Gastrocnemius medialis (tissue), 4 donors: ENCODE measurements around the gene HLA-DQA1.

Experiments used
- POLR2A ChIP-seq, 2 donors: fragments of 450-650 bp; IDR thresholded peaks; one replicate each; pipeline ENCODE4 v1.6.1; 2017; ENCODE audit warnings: antibody characterized with exemption in 2 of 2, mild to moderate bottlenecking in 2 of 2, moderate library complexity in 2 of 2
- TF ChIP-seq, protein P1 (sequence below), 5 experiments: fragments of 450-650 bp in 3 of 5; fragments of 200-600 bp in 2 of 5; sonication (generic) in 2 of 5; IDR thresholded peaks in 4 of 5; conservative IDR thresholded peaks in 1 of 5; 1 replicate in 4 of 5; 2 replicates in 1 of 5; pipeline ENCODE4 v1.5.1; 2016 to 2019; ENCODE audit warnings: antibody characterized with exemption in 5 of 5, mild to moderate bottlenecking in 3 of 5, moderate library complexity in 3 of 5

DNA sequence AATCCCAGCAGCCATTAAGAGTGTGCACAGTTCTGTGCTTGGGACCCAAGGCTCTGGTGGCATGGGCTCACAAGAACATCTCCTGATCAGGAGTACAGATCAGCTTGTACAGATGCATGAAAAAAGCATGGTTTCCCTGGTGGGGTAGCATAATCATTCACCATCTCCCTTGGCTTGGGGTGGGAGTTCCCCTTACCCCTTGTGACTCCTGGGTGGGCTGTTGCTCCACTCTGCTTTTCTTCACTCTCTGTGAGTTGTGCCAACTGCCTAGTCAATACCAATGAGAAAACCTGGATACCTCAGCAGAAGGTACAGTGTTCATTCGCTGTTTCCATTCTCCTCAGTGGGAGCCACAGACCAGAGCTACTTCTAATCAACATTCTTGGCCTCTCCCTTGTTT is 42.8 kb downstream of the HLA-DQA1 start:
- TF ChIP-seq, protein P1, sequence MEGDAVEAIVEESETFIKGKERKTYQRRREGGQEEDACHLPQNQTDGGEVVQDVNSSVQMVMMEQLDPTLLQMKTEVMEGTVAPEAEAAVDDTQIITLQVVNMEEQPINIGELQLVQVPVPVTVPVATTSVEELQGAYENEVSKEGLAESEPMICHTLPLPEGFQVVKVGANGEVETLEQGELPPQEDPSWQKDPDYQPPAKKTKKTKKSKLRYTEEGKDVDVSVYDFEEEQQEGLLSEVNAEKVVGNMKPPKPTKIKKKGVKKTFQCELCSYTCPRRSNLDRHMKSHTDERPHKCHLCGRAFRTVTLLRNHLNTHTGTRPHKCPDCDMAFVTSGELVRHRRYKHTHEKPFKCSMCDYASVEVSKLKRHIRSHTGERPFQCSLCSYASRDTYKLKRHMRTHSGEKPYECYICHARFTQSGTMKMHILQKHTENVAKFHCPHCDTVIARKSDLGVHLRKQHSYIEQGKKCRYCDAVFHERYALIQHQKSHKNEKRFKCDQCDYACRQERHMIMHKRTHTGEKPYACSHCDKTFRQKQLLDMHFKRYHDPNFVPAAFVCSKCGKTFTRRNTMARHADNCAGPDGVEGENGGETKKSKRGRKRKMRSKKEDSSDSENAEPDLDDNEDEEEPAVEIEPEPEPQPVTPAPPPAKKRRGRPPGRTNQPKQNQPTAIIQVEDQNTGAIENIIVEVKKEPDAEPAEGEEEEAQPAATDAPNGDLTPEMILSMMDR (IDR thresholded peaks at IDR 0.05 in 4 of 5, conservative IDR thresholded peaks at IDR 0.05 in 1 of 5): no peak
- no peak for TF ChIP-seq POLR2A (IDR thresholded peaks at IDR 0.05)
